ENCODE results near the gene KCNIP4.

- TF ChIP-seq SP1 (IDR thresholded peaks at IDR 0.05) (no peak), LEF1 (IDR thresholded peaks at IDR 0.05; ENCODE audit: borderline replicate concordance) (no peak), SUZ12 (IDR thresholded peaks at IDR 0.05) (no peak), FOXA1 (IDR thresholded peaks at IDR 0.05) (no peak), FOXM1 (IDR thresholded peaks at IDR 0.05; ENCODE audit: borderline replicate concordance) (no peak), NFRKB (IDR thresholded peaks at IDR 0.05) (no peak), PKNOX1 (IDR thresholded peaks at IDR 0.05) (no peak), L3MBTL2 (conservative IDR thresholded peaks at IDR 0.05) (no peak), ZNF384 (IDR thresholded peaks at IDR 0.05) (no peak)
Measured at GRCh38 chr4:21819086-21819485, 129.5 kb downstream of the KCNIP4 start.

Data from HEK293T (cell line).